ENCODE results near the gene SLC1A3. TPM values are rescaled to one million over a fixed set of nuclear protein-coding genes. Genes with fewer than 3 reads are reported as not detected.

SLC1A3 gene
- total RNA-seq, 1 donor from 2014 or later, result 0.82 TPM

- no peak overlapping the region for H3K27ac Mint-ChIP-seq
- ATAC-seq (ENCODE audit: low read depth) (no peak), DNase-seq (no peak)
- H3K4me1 Mint-ChIP-seq, result no peaks in the 10 kb centered on the region
- H3K9me3 Mint-ChIP-seq, result no peaks in the 10 kb centered on the region
- no peak overlapping the region for H3K4me3 Mint-ChIP-seq
- peaks cover 12% of the 10 kb centered on the region for H3K27me3 Mint-ChIP-seq
- H3K36me3 Mint-ChIP-seq (ENCODE audit: low read depth), result no peaks in the 10 kb centered on the region
- ChIA-PET CTCF (no interaction called here), POLR2A (no interaction called here)
- TF ChIP-seq CTCF (IDR thresholded peaks at IDR 0.05), result no peak
- intact Hi-C loops (cut with micrococcal nuclease), result no loop called here
Observed at GRCh38 chr5:36662291-36662851, 56.0 kb downstream of the SLC1A3 start.

GRCh38 chr5:36664766-36665165, 58.4 kb downstream of the SLC1A3 start:
- no peak overlapping the region for H3K4me3 Mint-ChIP-seq
- DNase-seq, result no peak

GRCh38 chr5:36665628-36666027, 59.2 kb downstream of the SLC1A3 start:
- TF ChIP-seq CTCF (IDR thresholded peaks at IDR 0.05), result no peak
- no peaks in the 10 kb centered on the region for H3K4me1 Mint-ChIP-seq
- intact Hi-C loops (cut with micrococcal nuclease), result no loop called here
- H3K36me3 Mint-ChIP-seq (ENCODE audit: low read depth), result no peaks in the 10 kb centered on the region
- H3K9me3 Mint-ChIP-seq, result no peaks in the 10 kb centered on the region
- no peak overlapping the region for H3K27ac Mint-ChIP-seq
- ChIA-PET CTCF (no interaction called here), POLR2A (no interaction called here)
- no peak for DNase-seq
- peaks cover 9% of the 10 kb centered on the region for H3K27me3 Mint-ChIP-seq
- ATAC-seq (ENCODE audit: low read depth), result no peak
- no peak overlapping the region for H3K4me3 Mint-ChIP-seq

More at GRCh38 chr5:36664766-36665165, 58.4 kb downstream of the SLC1A3 start:
- ChIA-PET POLR2A (no interaction called here), CTCF (no interaction called here)
- no peak for TF ChIP-seq CTCF (IDR thresholded peaks at IDR 0.05)
- intact Hi-C loops (cut with micrococcal nuclease), result no loop called here
- Mint-ChIP-seq H3K36me3 (ENCODE audit: low read depth) (no peaks in the 10 kb centered on the region), H3K4me1 (no peaks in the 10 kb centered on the region), H3K27ac (no peak overlapping the region), H3K27me3 (peaks cover 9% of the 10 kb centered on the region), H3K9me3 (no peaks in the 10 kb centered on the region)
- no peak for ATAC-seq (ENCODE audit: low read depth)

GRCh38 chr5:36666274-36666673, 59.9 kb downstream of the SLC1A3 start:
- DNase-seq (no peak), ATAC-seq (ENCODE audit: low read depth) (no peak)
- CTCF ChIA-PET, result no interaction called here
- no peak overlapping the region for H3K4me3 Mint-ChIP-seq
- POLR2A ChIA-PET, result no interaction called here
- no peaks in the 10 kb centered on the region for H3K9me3 Mint-ChIP-seq
- TF ChIP-seq CTCF (IDR thresholded peaks at IDR 0.05), result no peak
- H3K4me1 Mint-ChIP-seq, result no peaks in the 10 kb centered on the region
- peaks cover 9% of the 10 kb centered on the region for H3K27me3 Mint-ChIP-seq
- intact Hi-C loops (cut with micrococcal nuclease), result no loop called here
- no peak overlapping the region for H3K27ac Mint-ChIP-seq
- H3K36me3 Mint-ChIP-seq (ENCODE audit: low read depth), result no peaks in the 10 kb centered on the region

GRCh38 chr5:36666986-36667385, 60.6 kb downstream of the SLC1A3 start:
- ATAC-seq (ENCODE audit: low read depth) (no peak), DNase-seq (no peak)
- H3K36me3 Mint-ChIP-seq (ENCODE audit: low read depth), result no peaks in the 10 kb centered on the region
- ChIA-PET CTCF (no interaction called here), POLR2A (no interaction called here)
- TF ChIP-seq CTCF (IDR thresholded peaks at IDR 0.05), result no peak
- H3K4me3 Mint-ChIP-seq, result no peak overlapping the region
- no peak overlapping the region for H3K27ac Mint-ChIP-seq
- intact Hi-C loops (cut with micrococcal nuclease), result no loop called here
- H3K9me3 Mint-ChIP-seq, result no peaks in the 10 kb centered on the region
- H3K27me3 Mint-ChIP-seq, result peaks cover 9% of the 10 kb centered on the region
- no peaks in the 10 kb centered on the region for H3K4me1 Mint-ChIP-seq
